Measurements from ENCODE around the gene PPARD.
A peak's percentile ranks its signal among the peaks of the same experiment; 100 is the strongest.
"Not testable (repeated sequence)": the region's sequence is repeated elsewhere in the genome, so short reads cannot be mapped to it uniquely, and the experiment has no call there.

PPARD gene

DNA sequence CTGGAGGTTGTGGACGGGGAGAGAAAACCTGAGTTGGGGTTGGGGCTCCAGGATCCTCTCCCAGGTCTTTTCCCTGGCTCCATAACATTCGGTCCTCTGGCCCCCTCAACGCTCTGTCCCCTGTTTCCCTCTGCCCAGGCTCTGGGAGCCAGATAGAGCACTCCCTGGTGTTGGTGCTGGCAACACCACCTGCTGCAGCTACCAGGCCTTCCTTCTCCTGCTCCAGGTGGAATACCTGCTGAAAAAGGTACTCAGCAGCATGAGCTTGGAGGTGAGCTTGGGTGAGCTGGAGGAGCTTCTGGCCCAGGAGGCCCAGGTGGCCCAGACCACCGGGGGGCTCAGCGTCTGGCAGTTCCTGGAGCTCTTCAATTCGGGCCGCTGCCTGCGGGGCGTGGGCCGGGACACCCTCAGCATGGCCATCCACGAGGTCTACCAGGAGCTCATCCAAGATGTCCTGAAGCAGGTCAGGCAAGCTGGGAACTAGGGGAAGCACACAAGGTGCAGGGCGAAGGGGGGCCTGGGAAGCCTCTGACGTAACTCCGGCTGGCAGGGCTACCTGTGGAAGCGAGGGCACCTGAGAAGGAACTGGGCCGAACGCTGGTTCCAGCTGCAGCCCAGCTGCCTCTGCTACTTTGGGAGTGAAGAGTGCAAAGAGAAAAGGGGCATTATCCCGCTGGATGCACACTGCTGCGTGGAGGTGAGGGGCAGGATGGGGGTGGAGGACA, 30.1 kb upstream of the PPARD start:
- DNase-seq (ENCODE audit: low read depth in 3 of 3), result no peak

DNA sequence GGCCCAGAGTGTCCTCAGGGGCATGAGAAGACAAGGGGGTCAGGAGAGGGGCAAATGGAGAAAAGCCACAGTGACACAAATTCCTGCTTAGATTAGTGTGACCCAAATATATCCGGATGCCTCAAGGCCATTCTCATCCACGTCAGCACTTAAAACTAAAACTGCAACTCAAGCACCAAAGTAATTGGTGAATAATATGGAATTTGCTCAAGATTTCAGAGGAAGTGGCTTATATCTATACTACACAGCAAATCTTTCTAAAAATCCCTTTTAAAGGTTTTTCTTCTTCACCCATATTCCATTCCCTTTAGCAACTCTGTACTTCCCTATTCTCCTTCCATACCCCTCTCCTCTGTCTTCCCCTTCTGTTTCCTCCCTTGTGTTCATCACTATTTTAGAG, 29.6 kb upstream of the PPARD start:
- no peak for DNase-seq (ENCODE audit: low read depth in 3 of 3)

DNA sequence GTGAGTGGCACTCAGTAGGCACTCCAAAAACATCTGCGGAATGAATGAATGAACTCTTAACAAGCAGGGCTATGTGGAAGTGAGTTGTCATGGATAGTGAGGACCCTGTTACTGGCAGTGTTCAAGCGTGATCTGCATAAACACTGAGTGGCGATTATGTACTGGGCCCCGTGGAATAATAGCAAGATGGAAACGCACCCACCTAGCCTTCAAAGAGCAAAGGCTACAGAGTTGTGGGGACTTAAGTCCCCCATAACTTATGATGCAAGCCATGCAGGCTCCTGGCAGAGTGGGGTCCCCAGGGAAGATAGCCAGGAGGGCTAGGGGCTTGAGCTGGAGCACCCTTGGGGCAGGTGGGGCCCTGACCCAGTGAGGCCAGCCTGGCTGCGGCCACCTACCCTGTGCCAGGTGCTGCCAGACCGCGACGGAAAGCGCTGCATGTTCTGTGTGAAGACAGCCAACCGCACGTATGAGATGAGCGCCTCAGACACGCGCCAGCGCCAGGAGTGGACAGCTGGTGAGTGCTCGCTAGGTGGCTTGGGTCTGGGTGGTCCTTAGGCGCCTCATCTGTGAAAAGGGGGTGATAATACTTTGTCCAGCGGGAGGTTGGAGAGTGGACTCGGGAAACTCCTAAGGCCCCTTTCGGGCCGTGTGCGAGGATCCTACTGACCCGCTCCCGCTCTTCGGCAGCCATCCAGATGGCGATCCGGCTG, 24.7 kb upstream of the PPARD start:
- no peak for DNase-seq (ENCODE audit: low read depth in 3 of 3)

DNA sequence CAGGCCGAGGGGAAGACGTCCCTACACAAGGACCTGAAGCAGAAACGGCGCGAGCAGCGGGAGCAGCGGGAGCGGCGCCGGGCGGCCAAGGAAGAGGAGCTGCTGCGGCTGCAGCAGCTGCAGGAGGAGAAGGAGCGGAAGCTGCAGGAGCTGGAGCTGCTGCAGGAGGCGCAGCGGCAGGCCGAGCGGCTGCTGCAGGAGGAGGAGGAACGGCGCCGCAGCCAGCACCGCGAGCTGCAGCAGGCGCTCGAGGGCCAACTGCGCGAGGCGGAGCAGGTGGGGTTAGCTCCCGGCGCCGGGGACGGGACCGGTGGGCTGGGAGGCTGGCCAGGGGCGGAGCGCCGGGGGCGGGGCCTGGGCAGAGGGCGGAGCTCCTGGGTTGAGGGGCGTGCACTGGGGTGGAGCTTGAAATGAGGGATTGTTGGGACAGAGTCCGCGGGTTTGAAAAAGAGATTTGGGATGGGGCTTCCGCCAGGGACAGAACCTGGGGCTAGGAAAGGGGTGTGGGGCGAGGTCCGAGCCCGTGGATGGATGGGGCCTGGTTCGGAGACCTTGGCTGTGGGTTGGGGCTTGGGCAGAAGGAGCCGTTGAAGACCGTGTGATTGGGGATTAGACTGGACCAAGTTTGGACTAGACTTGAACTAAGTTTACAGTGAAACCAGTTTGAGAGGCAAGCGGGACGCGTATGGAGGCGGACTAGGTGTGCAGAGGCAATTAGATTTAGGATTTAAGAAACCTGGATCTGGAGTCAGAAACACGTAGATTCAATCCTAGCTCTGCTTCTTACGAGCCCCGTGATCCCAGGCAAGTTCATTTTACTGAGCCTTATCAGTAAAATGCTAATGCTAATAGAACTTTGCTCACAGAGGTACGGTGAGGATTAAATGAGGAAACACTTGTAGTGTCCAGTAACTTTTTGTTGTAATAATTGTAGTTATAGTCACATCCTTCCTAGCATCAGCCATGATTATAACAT, 23.9 kb upstream of the PPARD start:
- DNase-seq (ENCODE audit: low read depth in 3 of 3), result no peak

DNA sequence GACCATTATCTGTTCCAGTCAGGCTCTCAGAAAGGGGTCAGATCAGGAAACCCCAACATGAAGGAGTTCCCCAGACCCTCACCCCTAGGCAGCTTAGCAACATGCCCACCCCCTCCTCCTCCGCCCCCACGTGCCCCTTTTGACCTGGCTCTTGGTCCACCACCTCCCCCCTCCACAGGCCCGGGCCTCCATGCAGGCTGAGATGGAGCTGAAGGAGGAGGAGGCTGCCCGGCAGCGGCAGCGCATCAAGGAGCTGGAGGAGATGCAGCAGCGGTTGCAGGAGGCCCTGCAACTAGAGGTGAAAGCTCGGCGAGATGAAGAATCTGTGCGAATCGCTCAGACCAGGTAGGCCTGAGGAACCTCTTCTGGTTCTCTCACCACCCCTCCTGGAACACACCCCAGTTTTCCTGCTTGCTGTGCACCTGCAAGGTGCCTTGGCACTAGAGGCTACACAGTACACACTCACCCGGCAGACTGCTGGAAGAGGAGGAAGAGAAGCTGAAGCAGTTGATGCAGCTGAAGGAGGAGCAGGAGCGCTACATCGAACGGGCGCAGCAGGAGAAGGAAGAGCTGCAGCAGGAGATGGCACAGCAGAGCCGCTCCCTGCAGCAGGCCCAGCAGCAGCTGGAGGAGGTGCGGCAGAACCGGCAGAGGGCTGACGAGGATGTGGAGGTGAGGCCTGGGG, 22.9 kb upstream of the PPARD start:
- no peak for DNase-seq (ENCODE audit: low read depth in 3 of 3)

DNA sequence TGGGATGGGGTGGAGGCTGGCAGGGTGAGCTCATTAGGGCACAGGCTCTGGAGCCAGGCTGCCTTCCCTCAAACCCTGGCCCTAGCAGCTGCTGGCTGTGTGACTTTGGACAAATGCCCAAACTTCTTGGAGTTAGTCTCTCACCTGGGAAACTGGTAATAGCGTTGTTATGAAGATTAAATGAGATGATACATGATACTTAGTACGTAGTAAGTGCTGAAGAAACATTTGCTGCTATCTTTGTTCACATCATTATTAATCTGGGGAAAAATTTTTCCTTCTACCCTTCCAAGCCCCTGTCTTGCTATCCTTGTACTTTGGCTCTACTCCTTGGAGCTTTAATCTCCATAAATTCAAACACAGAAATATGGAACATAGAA, 22.3 kb upstream of the PPARD start:
- no peak for DNase-seq (ENCODE audit: low read depth in 3 of 3)

DNA sequence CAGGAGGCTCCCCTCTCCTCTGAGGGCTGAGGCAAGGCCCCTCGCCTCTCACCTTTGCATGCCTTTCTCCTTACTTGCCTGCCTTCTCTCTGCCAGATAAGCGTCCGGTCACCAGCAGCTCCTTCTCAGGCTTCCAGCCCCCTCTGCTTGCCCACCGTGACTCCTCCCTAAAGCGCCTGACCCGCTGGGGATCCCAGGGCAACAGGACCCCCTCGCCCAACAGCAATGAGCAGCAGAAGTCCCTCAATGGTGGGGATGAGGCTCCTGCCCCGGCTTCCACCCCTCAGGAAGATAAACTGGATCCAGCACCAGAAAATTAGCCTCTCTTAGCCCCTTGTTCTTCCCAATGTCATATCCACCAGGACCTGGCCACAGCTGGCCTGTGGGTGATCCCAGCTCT, 21.3 kb upstream of the PPARD start:
- DNase-seq (ENCODE audit: low read depth in 3 of 3), result no peak

DNA sequence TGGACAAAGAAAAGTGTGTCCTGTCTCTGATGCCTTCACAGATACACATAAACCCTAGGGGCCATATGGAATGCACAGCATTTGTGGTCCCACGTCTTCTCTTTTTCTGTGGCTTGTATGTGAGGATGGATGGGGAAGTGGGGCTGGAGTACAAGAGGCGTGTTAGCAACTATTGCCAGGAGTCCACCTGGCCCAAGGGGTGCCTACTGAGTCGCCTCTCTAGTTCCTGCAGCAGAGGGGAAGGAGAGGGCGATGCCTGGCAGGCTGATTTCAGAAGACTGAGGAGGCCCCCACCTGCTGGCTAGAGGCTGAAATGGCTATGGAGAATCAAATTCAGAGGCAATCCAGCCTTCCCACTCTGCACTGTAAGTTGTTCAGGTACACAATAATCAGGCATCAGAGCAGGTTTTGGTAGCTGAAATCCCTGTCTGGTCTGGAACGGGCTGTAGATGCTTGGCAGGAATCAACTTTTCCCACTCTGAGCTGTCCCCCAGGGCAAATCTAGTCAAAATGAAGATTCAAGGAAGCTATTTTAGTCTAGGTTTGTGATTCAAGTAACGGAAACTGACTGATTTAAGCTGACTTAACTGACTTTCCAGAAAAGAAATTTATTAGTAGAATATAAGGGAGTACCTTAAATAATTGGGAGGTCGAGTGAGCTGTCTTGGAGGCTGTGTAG, 14.9 kb upstream of the PPARD start:
- DNase-seq (ENCODE audit: low read depth in 3 of 3), result peak; percentile 35 to 66 (median 56)

DNA sequence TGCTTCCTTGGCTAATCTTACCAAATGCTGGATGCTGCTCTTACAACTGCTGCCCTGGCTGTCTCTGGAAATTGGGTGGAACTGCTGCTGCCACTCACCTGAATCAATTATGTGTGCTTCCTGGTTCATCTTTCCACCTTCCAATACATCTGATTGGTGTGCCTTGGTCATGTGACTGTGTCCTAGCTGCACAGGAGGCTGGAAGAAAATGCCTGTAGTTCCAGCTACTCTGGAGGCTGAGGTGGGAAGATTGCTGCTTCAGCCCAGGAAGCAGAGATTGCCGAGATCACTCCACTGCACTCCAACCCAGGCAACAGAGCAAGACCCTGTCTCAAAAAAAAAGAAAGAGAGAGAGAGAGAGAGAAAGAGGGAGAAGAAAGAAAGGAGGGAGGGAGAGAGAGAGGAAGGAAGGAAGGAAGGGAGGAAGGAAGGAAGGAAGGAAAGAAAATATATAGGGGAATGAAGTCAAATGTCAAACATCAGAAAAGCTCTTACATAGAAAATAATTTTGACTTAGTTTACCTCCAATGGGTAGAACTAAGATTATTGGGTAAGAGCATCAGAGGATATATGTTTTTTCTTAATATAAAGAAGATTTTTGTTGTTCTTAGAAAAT, 14.1 kb upstream of the PPARD start:
- DNase-seq (ENCODE audit: low read depth in 3 of 3), result no peak

DNA sequence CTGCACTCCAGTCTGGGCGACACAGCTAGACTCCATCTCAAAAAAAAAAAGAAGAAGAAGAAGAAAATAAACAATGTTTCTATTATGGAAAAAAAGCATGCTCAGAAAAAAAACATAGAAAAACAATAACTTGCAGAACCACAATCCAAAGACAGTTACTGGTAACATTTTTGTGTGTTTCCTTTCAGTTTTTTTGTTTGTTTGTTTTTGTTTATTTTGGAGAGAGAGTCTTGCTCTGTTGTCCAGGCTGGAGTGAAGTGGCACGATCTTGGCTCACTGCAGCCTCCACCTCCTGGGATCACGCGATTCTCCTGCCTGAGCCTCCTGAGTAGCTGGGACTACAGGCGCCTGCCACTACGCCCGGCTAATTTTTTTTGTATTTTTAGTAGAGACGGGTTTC, 13.4 kb upstream of the PPARD start:
- DNase-seq (ENCODE audit: low read depth in 3 of 3), result not testable (repeated sequence)

DNA sequence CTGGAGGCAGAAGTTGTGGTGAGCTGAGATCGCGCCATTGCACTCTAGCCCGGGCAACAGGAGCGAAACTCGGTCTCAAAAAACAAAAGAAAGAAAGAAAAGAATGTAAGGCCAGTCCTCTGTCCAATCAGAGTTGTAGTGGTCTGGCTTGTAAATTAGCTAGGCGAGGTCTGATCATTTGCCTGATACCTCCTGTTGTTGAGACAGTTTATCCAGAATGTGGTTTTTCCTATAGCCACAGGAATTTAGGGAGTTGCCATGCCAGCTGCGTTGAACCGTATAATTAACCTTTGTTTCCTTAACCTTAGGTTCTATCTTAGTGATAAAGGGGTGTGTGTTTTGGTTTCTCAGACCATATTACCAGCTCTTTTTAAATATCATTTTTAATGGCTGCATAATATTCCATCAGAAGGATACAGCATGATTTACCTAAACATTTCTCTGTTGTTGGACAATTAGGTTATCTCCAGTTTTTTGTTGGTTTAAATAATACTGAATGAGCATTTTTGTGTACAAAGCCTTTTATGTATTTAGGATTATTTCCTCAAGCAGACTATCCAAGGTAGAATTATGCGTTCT, 11.7 kb upstream of the PPARD start:
- DNase-seq (ENCODE audit: low read depth in 3 of 3), result no peak

DNA sequence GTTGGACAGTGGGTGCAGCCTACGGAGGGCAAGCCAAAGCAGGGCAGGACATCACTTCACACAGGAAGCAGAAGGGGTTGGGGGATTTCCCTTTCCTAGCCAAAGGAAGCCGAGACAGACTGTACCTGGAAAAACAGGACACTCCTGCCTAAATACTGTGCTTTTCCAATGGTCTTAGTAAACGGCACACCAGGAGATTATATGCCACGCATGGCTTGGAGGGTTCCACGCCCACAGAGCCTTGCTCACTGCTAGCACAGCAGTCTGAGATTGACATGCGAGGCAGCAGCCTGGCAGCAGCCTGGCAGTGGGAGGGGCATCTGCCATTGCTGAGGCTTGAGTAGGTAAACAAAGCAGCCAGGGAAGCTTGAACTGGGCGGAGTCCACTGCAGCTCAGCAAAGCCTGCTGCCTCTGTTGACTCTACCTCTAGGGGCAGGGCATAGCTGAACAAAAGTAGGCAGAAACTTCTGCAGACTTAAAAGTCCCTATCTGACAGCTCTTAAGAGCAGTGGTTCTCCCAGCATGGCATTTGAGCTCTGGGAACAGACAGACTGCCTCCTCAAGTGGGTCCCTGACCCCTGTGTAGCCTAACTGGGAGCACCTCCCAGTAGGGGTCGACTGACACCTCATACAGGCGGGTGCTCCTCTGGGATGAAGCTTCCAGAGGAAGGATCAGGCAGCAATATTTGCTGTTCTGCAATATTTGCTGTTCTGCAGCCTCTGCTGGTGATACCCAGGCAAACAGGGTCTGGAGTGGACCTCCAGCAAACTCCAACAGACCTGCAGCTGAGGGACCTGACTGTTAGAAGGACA, 10.1 kb upstream of the PPARD start:
- DNase-seq (ENCODE audit: low read depth in 3 of 3), result peak in 2 of 3 experiments; percentile 30 to 41

DNA sequence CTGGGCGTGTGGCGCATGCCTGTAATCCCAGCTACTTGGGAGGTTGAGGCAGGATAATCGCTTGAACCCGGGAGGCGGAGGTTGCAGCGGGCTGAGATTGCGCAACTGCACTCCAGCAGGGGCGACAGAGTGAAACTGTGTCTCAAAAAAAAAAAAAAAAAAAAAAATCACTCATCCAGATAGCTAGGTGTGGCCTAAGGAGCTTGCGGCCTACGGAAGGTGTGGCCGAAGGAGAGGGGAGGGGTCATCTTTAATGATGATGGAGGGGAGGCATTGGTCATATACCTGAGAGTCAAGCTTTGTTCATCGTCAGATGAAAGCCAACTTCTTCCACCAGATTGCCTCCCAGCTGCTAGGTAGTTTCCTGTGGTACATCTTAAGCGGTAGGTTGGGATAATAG, 801 bp upstream of the PPARD start:
- DNase-seq (ENCODE audit: low read depth in 3 of 3), result no peak

DNA sequence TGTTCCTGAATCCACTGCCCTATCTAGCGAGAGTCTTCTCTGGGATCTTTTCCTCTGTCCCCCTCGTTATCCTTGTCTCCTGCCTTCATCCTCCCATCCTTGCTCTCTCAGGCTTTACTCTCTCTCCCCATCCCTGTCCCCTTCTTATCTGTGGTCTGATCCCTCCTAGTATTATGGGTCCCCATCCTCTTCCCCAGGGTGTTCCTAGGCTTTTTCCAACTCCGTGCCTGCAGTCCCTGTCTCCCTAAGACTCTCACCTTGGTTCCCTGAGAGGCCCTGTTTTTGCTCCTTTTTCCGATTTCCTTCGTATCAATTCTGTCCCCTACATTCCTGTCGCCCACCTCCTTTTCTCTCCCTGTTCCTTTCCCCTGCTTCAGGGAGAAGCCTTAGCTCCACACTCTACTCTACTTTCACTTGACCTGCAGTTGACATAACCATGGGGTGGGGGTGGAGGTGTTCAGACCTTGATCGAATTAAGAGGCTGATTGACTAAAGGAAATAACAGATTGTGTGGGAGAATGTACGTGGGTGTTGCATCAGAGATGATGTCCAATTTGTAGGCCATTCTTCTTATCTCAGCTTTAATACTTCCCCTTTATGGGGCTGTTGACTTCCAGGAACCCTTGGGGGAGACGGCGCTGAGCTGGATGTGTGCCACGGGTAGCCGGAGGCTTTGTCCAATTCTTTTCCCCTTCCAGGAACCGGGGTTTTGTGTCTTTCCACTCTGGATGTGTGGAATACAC, 905 bp downstream of the PPARD start:
- no peak for DNase-seq (ENCODE audit: low read depth in 3 of 3)

DNA sequence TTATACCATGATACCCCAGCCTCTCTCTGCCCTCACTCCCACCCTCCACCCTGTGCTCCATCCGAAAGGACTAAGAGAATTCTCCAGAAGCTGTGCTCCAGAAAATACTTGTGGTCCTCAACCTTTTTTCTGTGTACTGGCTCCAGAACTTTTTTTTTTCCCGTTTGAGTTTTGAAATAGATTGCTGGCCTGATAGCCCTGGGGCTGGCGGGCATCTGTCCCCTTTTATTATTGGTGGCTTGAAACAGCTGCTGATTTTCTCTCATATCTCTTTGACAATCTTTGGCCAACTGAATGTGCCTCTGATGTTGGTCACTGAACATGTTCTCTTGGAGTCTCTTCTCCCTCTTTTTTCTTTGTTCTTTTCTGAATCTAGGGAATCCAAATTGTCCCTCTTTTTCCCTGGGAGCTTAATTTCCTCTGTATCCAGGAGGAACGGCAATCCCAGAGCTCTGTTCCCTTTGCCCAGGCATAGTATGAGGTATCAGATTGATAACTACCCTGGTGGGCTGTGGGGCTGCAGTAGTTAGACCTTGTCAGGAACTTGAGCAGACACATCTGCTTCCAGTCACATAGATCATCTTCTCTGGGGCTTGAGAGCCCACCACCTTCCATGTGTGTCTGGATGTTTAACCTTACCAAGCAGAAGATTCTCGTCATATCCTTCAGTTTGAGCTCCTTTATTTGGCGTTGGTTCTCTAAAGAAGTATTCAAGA, 1.6 kb downstream of the PPARD start:
- DNase-seq (ENCODE audit: low read depth in 3 of 3), result no peak

DNA sequence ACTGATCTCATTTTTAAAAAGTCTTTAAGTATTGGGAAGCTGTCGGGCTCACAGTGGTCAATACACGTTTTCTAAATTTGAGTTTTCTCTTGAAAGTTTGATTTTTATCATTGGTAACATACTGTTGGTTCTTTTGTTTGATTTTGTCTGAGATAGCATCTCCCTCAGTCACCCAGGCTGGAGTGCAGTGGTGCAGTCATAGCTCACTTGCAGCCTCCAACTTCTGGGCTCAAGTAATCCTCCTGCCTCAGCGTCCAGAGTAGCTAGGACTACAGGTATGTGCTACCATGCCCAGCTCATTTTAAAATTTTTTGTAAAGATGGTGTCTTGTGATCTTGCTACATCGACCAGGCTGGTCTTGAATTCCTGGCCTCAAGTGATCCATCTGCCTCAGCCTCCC, 9.1 kb downstream of the PPARD start:
- no peak for DNase-seq (ENCODE audit: low read depth in 3 of 3)

DNA sequence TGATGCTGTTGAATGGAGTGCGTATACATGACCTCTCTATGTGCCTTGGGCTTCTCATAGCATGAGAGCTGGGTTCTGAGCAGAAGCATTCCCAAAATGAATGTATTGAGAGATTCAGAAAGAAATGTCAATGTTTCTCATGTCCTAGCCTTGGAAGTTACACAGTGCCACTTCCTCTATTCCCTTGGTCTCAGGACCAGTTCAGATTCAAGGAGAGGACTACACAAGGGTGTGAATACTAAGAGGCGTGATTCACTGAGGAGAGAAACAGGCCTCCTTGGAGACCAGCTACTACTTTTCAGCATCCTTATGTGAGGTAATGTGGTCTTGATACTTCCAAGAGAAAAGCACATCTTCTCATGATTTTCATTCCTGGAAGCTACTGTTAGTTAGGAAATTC, 10.4 kb downstream of the PPARD start:
- DNase-seq (ENCODE audit: low read depth in 3 of 3), result no peak

Measured in stimulated activated CD4-positive, alpha-beta T cell treated with anti-CD3 and anti-CD28 coated beads, TNF-alpha, amount 100 ng/mL, for 4 hours (primary cell).